ENCODE measurements around the gene U2SURP. TPM values are rescaled to one million over a fixed set of nuclear protein-coding genes. Genes with fewer than 3 reads are reported as not detected.

Gene U2SURP
- total RNA-seq, 2 experiments from 2014 or later: 164 to 179 TPM

GRCh38 chr3:143054011-143054410 is 52.6 kb downstream of the U2SURP start:
- Mint-ChIP-seq H3K27me3 (no peaks in the 10 kb centered on the region), H3K36me3 (ENCODE audit: low read depth) (peaks cover 95% of the 10 kb centered on the region), H3K9me3 (no peaks in the 10 kb centered on the region), H3K4me3 (no peak overlapping the region), H3K4me1 (ENCODE audit: low read depth) (peaks cover 7% of the 10 kb centered on the region), H3K27ac (no peak overlapping the region)
- TF ChIP-seq CTCF (IDR thresholded peaks at IDR 0.05): no peak
- ATAC-seq (ENCODE audit: poor library complexity): no peak
- ChIA-PET POLR2A (no interaction called here), CTCF (interaction anchor here (1.6 to 2.0 kb wide), 2 partner anchors 14 to 16 kb away, joined by 3 to 4 read pairs; no protein-coding TSS in a partner anchor)
- H3K9me3 ChIP-seq (ENCODE audit: control insufficient read depth in 1 of 2, insufficient read depth in 1 of 2, low read length in 2 of 2): no peaks in the 10 kb centered on the region
- H3K27ac ChIP-seq (ENCODE audit: low read depth in 1 of 2, low read length in 2 of 2): no peak overlapping the region
- intact Hi-C loops (cut with DNase I, micrococcal nuclease): loop anchor here in 1 of 2 experiments (10.0 kb wide), 1 partner anchor 621 kb away; no protein-coding TSS in a partner anchor
- H3K36me3 ChIP-seq (ENCODE audit: insufficient read depth, low read length): peaks cover 85% of the 10 kb centered on the region
- no peak for DNase-seq
- H3K27me3 ChIP-seq (ENCODE audit: control insufficient read depth in 1 of 2, insufficient read depth in 2 of 2, low read length in 2 of 2): no peaks in the 10 kb centered on the region
- H3K4me3 ChIP-seq (ENCODE audit: low read length): no peak overlapping the region
- H3K4me1 ChIP-seq (ENCODE audit: insufficient read depth, low read length): no peaks in the 10 kb centered on the region

- no peaks in the 10 kb centered on the region for H3K27me3 Mint-ChIP-seq
- Histone ChIP-seq H3K36me3 (ENCODE audit: insufficient read depth, low read length) (peaks cover 68% of the 10 kb centered on the region), H3K27ac (ENCODE audit: low read depth in 1 of 2, low read length in 2 of 2) (no peak overlapping the region), H3K4me3 (ENCODE audit: low read length) (no peak overlapping the region), H3K4me1 (ENCODE audit: insufficient read depth, low read length) (no peaks in the 10 kb centered on the region), H3K27me3 (ENCODE audit: control insufficient read depth in 1 of 2, insufficient read depth in 2 of 2, low read length in 2 of 2) (no peaks in the 10 kb centered on the region), H3K9me3 (ENCODE audit: control insufficient read depth in 1 of 2, insufficient read depth in 1 of 2, low read length in 2 of 2) (no peaks in the 10 kb centered on the region)
- POLR2A ChIA-PET: no interaction called here
- no peaks in the 10 kb centered on the region for H3K9me3 Mint-ChIP-seq
- CTCF ChIA-PET: no interaction called here
- intact Hi-C loops (cut with DNase I, micrococcal nuclease): loop anchor here in 1 of 2 experiments (10.0 kb wide), 1 partner anchor 618 kb away; no protein-coding TSS in a partner anchor
- H3K27ac Mint-ChIP-seq: no peak overlapping the region
- no peak for DNase-seq
- peaks cover 26% of the 10 kb centered on the region for H3K4me1 Mint-ChIP-seq (ENCODE audit: low read depth)
- no peak for TF ChIP-seq CTCF (IDR thresholded peaks at IDR 0.05)
- H3K36me3 Mint-ChIP-seq (ENCODE audit: low read depth): peaks cover 92% of the 10 kb centered on the region
- H3K4me3 Mint-ChIP-seq: no peak overlapping the region
- no peak for ATAC-seq (ENCODE audit: poor library complexity)
These were observed 55.0 kb downstream of the U2SURP start for GRCh38 chr3:143056372-143056771.

- ATAC-seq (ENCODE audit: poor library complexity) (no peak), DNase-seq (peak in 1 of 14 experiments; percentile 23)
- ChIA-PET CTCF (no interaction called here), POLR2A (no interaction called here)
- H3K4me1 Mint-ChIP-seq (ENCODE audit: low read depth): peaks cover 28% of the 10 kb centered on the region
- no peak overlapping the region for H3K27ac ChIP-seq (ENCODE audit: low read depth in 1 of 2, low read length in 2 of 2)
- no peaks in the 10 kb centered on the region for H3K9me3 Mint-ChIP-seq
- no peak overlapping the region for H3K4me3 ChIP-seq (ENCODE audit: low read length)
- H3K27me3 ChIP-seq (ENCODE audit: control insufficient read depth in 1 of 2, insufficient read depth in 2 of 2, low read length in 2 of 2): no peaks in the 10 kb centered on the region
- H3K4me3 Mint-ChIP-seq: no peak overlapping the region
- intact Hi-C loops (cut with DNase I, micrococcal nuclease): no loop called here
- peaks cover 25% of the 10 kb centered on the region for H3K36me3 ChIP-seq (ENCODE audit: insufficient read depth, low read length)
- no peak for TF ChIP-seq CTCF (IDR thresholded peaks at IDR 0.05)
- peak overlapping the region; percentile 49 for H3K27ac Mint-ChIP-seq
- peaks cover 55% of the 10 kb centered on the region for H3K36me3 Mint-ChIP-seq (ENCODE audit: low read depth)
- H3K27me3 Mint-ChIP-seq: no peaks in the 10 kb centered on the region
- no peaks in the 10 kb centered on the region for H3K9me3 ChIP-seq (ENCODE audit: control insufficient read depth in 1 of 2, insufficient read depth in 1 of 2, low read length in 2 of 2)
- no peaks in the 10 kb centered on the region for H3K4me1 ChIP-seq (ENCODE audit: insufficient read depth, low read length)
These were observed 59.5 kb downstream of the U2SURP start for GRCh38 chr3:143060906-143061305.
